H9 (cell line): Measurements from ENCODE around the gene PSTK. TPM values are rescaled to one million over a fixed set of nuclear protein-coding genes. Genes with fewer than 3 reads are reported as not detected.

Experiments used
- DNase-seq: peaks from one replicate; pipeline ENCODE4 v3.0.0-alpha.2; 2017
- H2AFZ ChIP-seq: one replicate; pipeline ENCODE4 v1.6.1; 2013; ENCODE audit warnings: mild to moderate bottlenecking, low read length, control low read depth, moderate library complexity
- H2AK5ac ChIP-seq: 2 replicates; pipeline ENCODE4 v1.6.1; 2013; ENCODE audit warnings: low read length, control low read depth, mixed read lengths; ENCODE audit not compliant: insufficient read length
- H2BK120ac ChIP-seq: one replicate; pipeline ENCODE4 v1.6.1; 2013; ENCODE audit warnings: low read depth, mild to moderate bottlenecking, low read length, control low read depth, inconsistent platforms; ENCODE audit not compliant: poor library complexity, severe bottlenecking
- H2BK12ac ChIP-seq: 2 replicates; pipeline ENCODE4 v1.6.1; 2013; ENCODE audit warnings: low read length, control low read depth, mixed read lengths, low read depth; ENCODE audit not compliant: insufficient read length
- H2BK15ac ChIP-seq: 2 replicates; pipeline ENCODE4 v1.6.1; 2013; ENCODE audit warnings: low read depth, low read length, control low read depth
- H2BK20ac ChIP-seq: one replicate; pipeline ENCODE4 v1.6.1; 2013; ENCODE audit warnings: low read depth, mild to moderate bottlenecking, low read length, control low read depth, inconsistent platforms; ENCODE audit not compliant: poor library complexity, severe bottlenecking
- H2BK5ac ChIP-seq: 2 replicates; pipeline ENCODE4 v1.6.1; 2013; ENCODE audit warnings: low read length, control low read depth, mixed read lengths; ENCODE audit not compliant: insufficient read length
- H3K14ac ChIP-seq: 2 replicates; pipeline ENCODE4 v1.6.1; 2013; ENCODE audit warnings: low read length, control low read depth; ENCODE audit not compliant: insufficient read depth
- H3K18ac ChIP-seq: 2 replicates; pipeline ENCODE4 v1.6.1; 2013; ENCODE audit warnings: low read depth, mild to moderate bottlenecking, mixed read lengths, low read length, control low read depth; ENCODE audit not compliant: insufficient read length
- H3K23ac ChIP-seq: 2 replicates; pipeline ENCODE4 v1.6.1; 2013; ENCODE audit warnings: low read length, control low read depth, mixed read lengths, low read depth; ENCODE audit not compliant: insufficient read length
- H3K23me2 ChIP-seq: 2 replicates; pipeline ENCODE4 v1.6.1; 2013; ENCODE audit warnings: low read depth, mild to moderate bottlenecking, mixed read lengths, low read length, control low read depth; ENCODE audit not compliant: insufficient read length, poor library complexity, severe bottlenecking
- H3K27ac ChIP-seq: 2 replicates; pipeline ENCODE4 v1.5.1; 2013; ENCODE audit warnings: low read length, control low read depth, mixed read lengths, low read depth; ENCODE audit not compliant: insufficient read length
- H3K27me3 ChIP-seq: 2 replicates; pipeline ENCODE4 v1.6.1; 2013; ENCODE audit warnings: low read length, control low read depth, inconsistent platforms; ENCODE audit not compliant: insufficient read depth
- H3K4ac ChIP-seq: 2 replicates; pipeline ENCODE4 v1.6.1; 2013; ENCODE audit warnings: low read depth, mild to moderate bottlenecking, control low read depth, inconsistent platforms, low read length, moderate library complexity
- H3K4me1 ChIP-seq: 2 replicates; pipeline ENCODE4 v1.6.1; 2013; ENCODE audit warnings: low read length, control low read depth, inconsistent platforms; ENCODE audit not compliant: insufficient read depth
- H3K4me2 ChIP-seq: 2 replicates; pipeline ENCODE4 v1.6.1; 2013; ENCODE audit warnings: low read length, control low read depth, mixed read lengths; ENCODE audit not compliant: insufficient read length, insufficient read depth
- H3K56ac ChIP-seq: 2 replicates; pipeline ENCODE4 v1.6.1; 2013; ENCODE audit warnings: low read depth, mild to moderate bottlenecking, mixed read lengths, low read length, control low read depth; ENCODE audit not compliant: insufficient read length
- H3K79me1 ChIP-seq: 2 replicates; pipeline ENCODE4 v1.6.1; 2013; ENCODE audit warnings: low read depth, mild to moderate bottlenecking, moderate library complexity, low read length, control low read depth, inconsistent platforms; ENCODE audit not compliant: insufficient read depth, poor library complexity, severe bottlenecking
- H3K79me2 ChIP-seq: 2 replicates; pipeline ENCODE4 v1.6.1; 2013; ENCODE audit warnings: low read length, control low read depth, inconsistent platforms; ENCODE audit not compliant: insufficient read depth
- H3K9ac ChIP-seq: 2 replicates; pipeline ENCODE4 v1.6.1; 2013; ENCODE audit warnings: low read length, control low read depth, mixed read lengths; ENCODE audit not compliant: insufficient read length; ENCODE audit errors: extremely low read depth
- H3K9me3 ChIP-seq: one replicate; pipeline ENCODE4 v1.6.1; 2013; ENCODE audit warnings: low read depth, low read length, inconsistent platforms; ENCODE audit not compliant: control insufficient read depth
- H3T11ph ChIP-seq: one replicate; pipeline ENCODE4 v1.6.1; 2013; ENCODE audit warnings: mild to moderate bottlenecking, low read length, control low read depth, inconsistent platforms
- H4K20me1 ChIP-seq: one replicate; pipeline ENCODE4 v1.6.1; 2013; ENCODE audit not compliant: control insufficient read depth, insufficient read length, insufficient read depth
- H4K5ac ChIP-seq: 2 replicates; pipeline ENCODE4 v1.6.1; 2013; ENCODE audit warnings: low read depth, mild to moderate bottlenecking, mixed read lengths, low read length, control low read depth; ENCODE audit not compliant: insufficient read length
- H4K8ac ChIP-seq: replicated peaks from 2 replicates; pipeline ENCODE4 v1.6.1; 2013; ENCODE audit warnings: low read length, control low read depth, mixed read lengths, low read depth; ENCODE audit not compliant: insufficient read length
- H4K91ac ChIP-seq: 2 replicates; pipeline ENCODE4 v1.6.1; 2013; ENCODE audit warnings: low read depth, mild to moderate bottlenecking, moderate library complexity, mixed read lengths, low read length, control low read depth; ENCODE audit not compliant: insufficient read length
- H3K27ac Mint-ChIP-seq, 3 experiments: 2 replicates in 2 of 3; 3 replicates in 1 of 3; pipeline ENCODE4 v1.8.0; 2020 to 2021; ENCODE audit warnings: mixed read lengths in 3 of 3, mild to moderate bottlenecking in 1 of 3, moderate library complexity in 1 of 3
- H3K27me3 Mint-ChIP-seq: 2 replicates; pipeline ENCODE4 v1.8.0; 2021; ENCODE audit warnings: low read depth, mild to moderate bottlenecking, moderate library complexity, mixed read lengths
- H3K36me3 Mint-ChIP-seq, 3 experiments: 2 replicates in 2 of 3; 3 replicates in 1 of 3; pipeline ENCODE4 v1.8.0; 2020 to 2021; ENCODE audit warnings: low read depth in 3 of 3, mixed read lengths in 3 of 3; ENCODE audit not compliant: insufficient read depth in 1 of 3
- H3K4me1 Mint-ChIP-seq, 2 experiments: 2 replicates each; pipeline ENCODE4 v1.8.0; 2020; ENCODE audit warnings: mixed read lengths in 2 of 2
- H3K4me3 Mint-ChIP-seq, 2 experiments: 2 replicates in 1 of 2; 3 replicates in 1 of 2; pipeline ENCODE4 v1.8.0; 2020 to 2021; ENCODE audit warnings: mild to moderate bottlenecking in 2 of 2, mixed read lengths in 2 of 2, moderate library complexity in 1 of 2
- H3K9me3 Mint-ChIP-seq, 2 experiments: 2 replicates in 1 of 2; 3 replicates in 1 of 2; pipeline ENCODE4 v1.8.0; 2020; ENCODE audit warnings: mild to moderate bottlenecking in 2 of 2, mixed read lengths in 2 of 2, moderate library complexity in 1 of 2
- CTCF ChIP-seq: fragments of 200-600 bp; sonication (generic); conservative IDR thresholded peaks from 3 replicates; pipeline ENCODE4 v1.8.0; 2021; ENCODE audit warnings: antibody characterized with exemption, mild to moderate bottlenecking
- total RNA-seq: library from RNA; stranded (reverse); gene quantifications from 2 replicates; pipeline ENCODE4 v1.2.1, GENCODE V29; 2021

Gene PSTK
- total RNA-seq, 1 experiment from 2014 or later: 8.0 TPM

GRCh38 chr10:123039632-123039930, 59.4 kb downstream of the PSTK start:
- H3K4me3 Mint-ChIP-seq: no peak overlapping the region

More at GRCh38 chr10:123039632-123039930, 59.4 kb downstream of the PSTK start:
- Mint-ChIP-seq H3K4me1 (peaks cover 9 to 19% of the 10 kb centered on the region in 2 experiments), H3K9me3 (no peaks in the 10 kb centered on the region), H3K36me3 (peaks cover 1 to 19% (median 14%) of the 10 kb centered on the region in 3 experiments; a peak in 6 of 7 replicates), H3K27me3 (no peaks in the 10 kb centered on the region), H3K27ac (no peak overlapping the region)
- no peaks in the 10 kb centered on the region for H3K23me2 ChIP-seq
- H3K9ac ChIP-seq: no peak overlapping the region
- H2AK5ac ChIP-seq: no peak overlapping the region
- H4K8ac ChIP-seq: no peak overlapping the region
- no peak overlapping the region for H4K91ac ChIP-seq
- H2BK12ac ChIP-seq: no peak overlapping the region
- H3K27me3 ChIP-seq: no peaks in the 10 kb centered on the region
- H3K56ac ChIP-seq: no peak overlapping the region
- no peak overlapping the region for H3K14ac ChIP-seq
- no peaks in the 10 kb centered on the region for H4K20me1 ChIP-seq
- H2BK15ac ChIP-seq: no peak overlapping the region
- no peaks in the 10 kb centered on the region for H3K79me2 ChIP-seq
- no peak overlapping the region for H3T11ph ChIP-seq
- no peak overlapping the region for H3K4me2 ChIP-seq
- no peaks in the 10 kb centered on the region; the same call in 1 of the 2 replicates for H3K4me1 ChIP-seq
- no peak overlapping the region for H2BK20ac ChIP-seq
- no peak for DNase-seq
- H3K4ac ChIP-seq: no peak overlapping the region
- H3K18ac ChIP-seq: no peak overlapping the region
- no peak overlapping the region for H2BK5ac ChIP-seq
- H2BK120ac ChIP-seq: no peak overlapping the region
- TF ChIP-seq CTCF: no peak
- no peaks in the 10 kb centered on the region for H3K79me1 ChIP-seq
- H3K23ac ChIP-seq: no peak overlapping the region
- no peaks in the 10 kb centered on the region for H3K9me3 ChIP-seq
- H3K27ac ChIP-seq: no peak overlapping the region
- no peak overlapping the region for H2AFZ ChIP-seq
- no peak overlapping the region for H4K5ac ChIP-seq

Other genes with a start within 250 kb of the PSTK start
- gene CUZD1, start 134.5 kb upstream of the PSTK start, total RNA-seq: 17.2 and 19.4 TPM in 2 replicates
- gene FAM24B, start 100.8 kb upstream of the PSTK start, total RNA-seq: not detected in 2 replicates
- not detected in 2 replicates for gene FAM24A, start 69.8 kb upstream of the PSTK start, total RNA-seq
- 10.9 and 11.7 TPM in 2 replicates for gene C10orf88, start 26.2 kb upstream of the PSTK start, total RNA-seq
- 12.5 and 14.3 TPM in 2 replicates for gene IKZF5, start 28.4 kb downstream of the PSTK start, total RNA-seq
- 31.1 and 35.1 TPM in 2 replicates for gene ACADSB, start 28.6 kb downstream of the PSTK start, total RNA-seq
- 0.20 TPM in 1 of 2 replicates, not detected in the other for gene HMX3, start 155.6 kb downstream of the PSTK start, total RNA-seq
- 0.35 and 0.46 TPM in 2 replicates for gene HMX2, start 167.7 kb downstream of the PSTK start, total RNA-seq
- gene BUB3, start 174.0 kb downstream of the PSTK start, total RNA-seq: 188 and 200 TPM in 2 replicates